Peyer's patch (tissue), 4 donors: ENCODE data around the gene CACHD1. TPM values are rescaled to one million over a fixed set of nuclear protein-coding genes. Genes with fewer than 3 reads are reported as not detected.

Source experiments
- DNase-seq, 3 donors: peaks; one replicate each; pipeline ENCODE4 v3.0.0-alpha.2; 2017 to 2019
- H3K27ac ChIP-seq, 4 donors: fragments of 200-600 bp; sonication (generic); one replicate each; pipeline ENCODE4 v1.5.1; 2016 to 2019
- H3K27me3 ChIP-seq, 2 donors: fragments of 200-600 bp; sonication (generic); one replicate each; pipeline ENCODE4 v1.5.1; 2019
- H3K36me3 ChIP-seq, 3 donors: fragments of 200-600 bp; sonication (generic); one replicate each; pipeline ENCODE4 v1.5.1; 2016 to 2019
- H3K4me1 ChIP-seq, 4 donors: fragments of 200-600 bp; sonication (generic); one replicate each; pipeline ENCODE4 v1.5.1; 2016 to 2019
- H3K4me3 ChIP-seq, 4 donors: fragments of 200-600 bp; sonication (generic); 1 replicate in 3 of 4; 2 replicates in 1 of 4; pipeline ENCODE4 v1.5.1; 2016 to 2019; ENCODE audit warnings: mild to moderate bottlenecking in 1 of 4
- H3K9me3 ChIP-seq, 4 donors: fragments of 200-600 bp; sonication (generic); one replicate each; pipeline ENCODE4 v1.5.1; 2016 to 2019; ENCODE audit warnings: mild to moderate bottlenecking in 1 of 4
- POLR2A ChIP-seq, 2 donors: fragments of 450-650 bp; IDR thresholded peaks; one replicate each; pipeline ENCODE4 v1.5.1; 2017; ENCODE audit warnings: antibody characterized with exemption in 2 of 2, mild to moderate bottlenecking in 2 of 2, moderate library complexity in 2 of 2
- total RNA-seq, 4 donors: library from RNA; depleted of rRNA; stranded (reverse); fragments of >200 nt; gene quantifications; one replicate each; pipeline ENCODE4 v1.1.0, GENCODE V29; 2016
- TF ChIP-seq, protein P1 (sequence below), 6 experiments: fragments of 450-650 bp in 4 of 6; fragments of 200-600 bp in 2 of 6; sonication (generic) in 1 of 6; IDR thresholded peaks; one replicate each; pipeline ENCODE4 v1.5.1; 2017 to 2019; ENCODE audit warnings: antibody characterized with exemption in 6 of 6, mild to moderate bottlenecking in 3 of 6, moderate library complexity in 1 of 6

CACHD1 gene
- total RNA-seq, 4 donors from 2014 or later: 3.3 to 10.7 (median 6.3) TPM

DNA sequence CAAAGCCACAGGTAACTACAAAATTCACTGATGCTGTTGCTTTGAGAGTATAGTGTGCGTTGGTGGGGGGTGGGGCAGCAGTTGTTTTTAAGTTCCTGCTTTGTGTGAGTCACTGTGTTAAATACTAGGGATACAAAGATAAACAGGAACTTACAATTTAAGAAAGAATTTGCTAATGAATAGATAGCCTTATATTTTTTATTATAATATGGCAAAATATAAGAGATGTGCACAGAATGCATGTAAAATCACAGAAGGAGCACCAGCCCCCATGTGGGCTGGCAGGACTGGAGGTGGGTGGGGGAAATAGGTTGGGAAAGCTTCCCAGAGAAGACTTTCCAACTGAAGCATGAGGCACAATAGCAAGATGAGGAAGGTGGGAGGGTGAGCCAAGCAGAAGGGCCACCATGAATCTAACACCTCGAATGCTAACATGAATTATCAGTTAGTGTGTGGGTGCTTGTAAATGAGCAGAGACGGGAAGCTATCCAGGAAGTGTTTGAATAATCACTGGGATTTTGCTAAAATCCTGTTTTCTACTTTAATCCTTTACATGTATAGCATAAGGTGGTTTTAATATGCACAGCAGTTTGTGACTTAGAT, 217.9 kb downstream of the CACHD1 start:
- Histone ChIP-seq H3K27ac (no peak overlapping the region), H3K4me1 (peaks cover 0 to 14% (median 1%) of the 10 kb centered on the region in 4 donors), H3K36me3 (no peaks in the 10 kb centered on the region), H3K27me3 (no peaks in the 10 kb centered on the region), H3K9me3 (no peaks in the 10 kb centered on the region), H3K4me3 (no peak overlapping the region)
- peak in 1 of 3 donors; percentile 51 for DNase-seq
- TF ChIP-seq POLR2A (IDR thresholded peaks at IDR 0.05): no peak
- TF ChIP-seq, protein P1, sequence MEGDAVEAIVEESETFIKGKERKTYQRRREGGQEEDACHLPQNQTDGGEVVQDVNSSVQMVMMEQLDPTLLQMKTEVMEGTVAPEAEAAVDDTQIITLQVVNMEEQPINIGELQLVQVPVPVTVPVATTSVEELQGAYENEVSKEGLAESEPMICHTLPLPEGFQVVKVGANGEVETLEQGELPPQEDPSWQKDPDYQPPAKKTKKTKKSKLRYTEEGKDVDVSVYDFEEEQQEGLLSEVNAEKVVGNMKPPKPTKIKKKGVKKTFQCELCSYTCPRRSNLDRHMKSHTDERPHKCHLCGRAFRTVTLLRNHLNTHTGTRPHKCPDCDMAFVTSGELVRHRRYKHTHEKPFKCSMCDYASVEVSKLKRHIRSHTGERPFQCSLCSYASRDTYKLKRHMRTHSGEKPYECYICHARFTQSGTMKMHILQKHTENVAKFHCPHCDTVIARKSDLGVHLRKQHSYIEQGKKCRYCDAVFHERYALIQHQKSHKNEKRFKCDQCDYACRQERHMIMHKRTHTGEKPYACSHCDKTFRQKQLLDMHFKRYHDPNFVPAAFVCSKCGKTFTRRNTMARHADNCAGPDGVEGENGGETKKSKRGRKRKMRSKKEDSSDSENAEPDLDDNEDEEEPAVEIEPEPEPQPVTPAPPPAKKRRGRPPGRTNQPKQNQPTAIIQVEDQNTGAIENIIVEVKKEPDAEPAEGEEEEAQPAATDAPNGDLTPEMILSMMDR (IDR thresholded peaks at IDR 0.05): no peak

DNA sequence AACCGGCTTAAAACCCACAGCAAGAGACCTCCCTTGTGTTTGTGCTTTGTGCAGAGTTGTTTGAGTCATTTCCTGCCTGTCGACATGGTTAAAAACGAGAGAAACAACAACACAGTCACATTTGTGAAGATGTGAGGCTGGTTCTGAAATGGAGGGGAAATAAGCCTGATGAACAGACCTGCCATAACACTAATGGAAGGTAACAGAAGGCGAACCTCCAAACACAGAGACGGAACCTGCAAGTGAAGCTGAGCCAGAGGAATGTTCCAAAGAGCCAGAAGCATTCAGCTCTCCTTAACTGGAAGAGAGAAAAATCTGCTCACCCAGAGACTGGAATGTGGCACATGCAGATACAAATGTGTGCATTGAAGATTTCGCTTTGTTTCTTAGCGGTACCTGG, 221.7 kb downstream of the CACHD1 start:
- DNase-seq: no peak
- H3K27ac ChIP-seq: peak overlapping the region in 1 of 4 donors; percentile 14

DNA sequence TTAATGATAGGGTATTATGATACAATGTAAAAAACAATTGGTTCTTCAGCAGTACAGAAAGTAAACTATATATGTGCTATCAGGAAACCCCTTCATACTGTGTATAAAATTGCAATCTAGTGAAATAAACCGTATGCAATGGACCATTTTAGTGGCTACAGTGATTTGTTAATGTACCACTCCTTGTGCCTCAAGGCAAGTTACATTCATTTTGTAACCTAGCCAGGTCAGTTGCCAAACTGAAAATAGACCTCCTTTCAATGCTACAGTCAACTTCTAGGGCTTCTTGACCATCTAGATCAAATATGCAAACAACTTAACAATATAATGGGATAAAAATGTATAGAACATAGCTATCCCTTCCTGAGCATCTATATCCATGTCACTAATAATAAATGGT, 223.0 kb downstream of the CACHD1 start:
- Histone ChIP-seq H3K36me3 (no peaks in the 10 kb centered on the region), H3K4me1 (peaks cover 0 to 3% (median 0%) of the 10 kb centered on the region in 4 donors), H3K4me3 (no peak overlapping the region), H3K27ac (no peak overlapping the region), H3K9me3 (no peaks in the 10 kb centered on the region), H3K27me3 (no peaks in the 10 kb centered on the region)
- DNase-seq: no peak
- TF ChIP-seq, protein P1 (IDR thresholded peaks at IDR 0.05): no peak
- TF ChIP-seq POLR2A (IDR thresholded peaks at IDR 0.05): no peak

More for the DNA sequence above, 221.7 kb downstream of the CACHD1 start:
- Histone ChIP-seq H3K9me3 (no peaks in the 10 kb centered on the region), H3K4me3 (no peak overlapping the region), H3K27me3 (no peaks in the 10 kb centered on the region), H3K36me3 (no peaks in the 10 kb centered on the region), H3K4me1 (peaks cover 0 to 12% (median 1%) of the 10 kb centered on the region in 4 donors)
- TF ChIP-seq, protein P1 (IDR thresholded peaks at IDR 0.05): no peak
- no peak for TF ChIP-seq POLR2A (IDR thresholded peaks at IDR 0.05)

DNA sequence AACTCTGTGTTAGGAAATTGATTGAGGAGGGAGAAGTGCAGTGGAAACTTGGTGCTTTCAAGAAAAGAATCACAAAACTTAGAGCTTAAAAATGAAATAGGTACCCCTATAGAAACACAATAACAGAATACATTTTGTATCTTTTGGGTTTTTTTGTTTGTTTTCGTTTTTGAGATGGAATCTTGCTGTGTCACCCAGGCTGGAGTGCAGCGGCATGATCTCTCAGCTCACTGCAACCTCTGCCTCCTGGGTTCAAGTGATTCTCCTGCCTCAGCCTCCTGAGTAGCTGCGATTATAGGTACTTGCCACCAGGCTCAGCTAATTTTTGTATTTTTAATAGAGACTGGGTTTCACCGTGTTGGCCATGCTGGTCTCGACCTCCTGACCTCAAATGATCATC, 223.5 kb downstream of the CACHD1 start:
- no peaks in the 10 kb centered on the region for H3K36me3 ChIP-seq
- peaks cover 0 to 3% (median 0%) of the 10 kb centered on the region in 4 donors for H3K4me1 ChIP-seq
- TF ChIP-seq POLR2A (IDR thresholded peaks at IDR 0.05): no peak
- TF ChIP-seq, protein P1 (IDR thresholded peaks at IDR 0.05): no peak
- H3K27ac ChIP-seq: no peak overlapping the region
- H3K27me3 ChIP-seq: no peaks in the 10 kb centered on the region
- no peaks in the 10 kb centered on the region for H3K9me3 ChIP-seq
- DNase-seq: no peak
- no peak overlapping the region for H3K4me3 ChIP-seq

DNA sequence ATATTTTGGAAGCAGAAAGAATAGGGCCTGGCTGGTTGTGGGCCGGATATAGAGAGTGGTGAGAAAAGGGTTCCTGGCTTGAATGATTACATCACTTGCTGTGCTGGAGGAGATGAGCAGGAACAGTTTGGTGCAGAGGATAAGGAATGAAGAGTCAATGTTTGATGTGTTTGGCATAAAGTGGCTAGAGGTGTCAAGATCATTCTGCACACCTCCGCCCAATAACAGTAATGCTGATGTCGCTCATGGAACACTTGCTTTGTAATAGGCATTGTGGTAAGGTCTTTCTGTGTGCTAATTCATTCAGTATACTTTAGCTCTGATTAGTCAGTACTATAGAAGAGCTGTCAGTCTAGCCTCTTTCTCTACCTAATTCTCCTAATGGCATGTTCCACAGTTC, 226.9 kb downstream of the CACHD1 start:
- no peak overlapping the region for H3K27ac ChIP-seq
- no peaks in the 10 kb centered on the region for H3K27me3 ChIP-seq
- H3K4me1 ChIP-seq: no peaks in the 10 kb centered on the region
- no peaks in the 10 kb centered on the region for H3K36me3 ChIP-seq
- DNase-seq: no peak
- H3K9me3 ChIP-seq: no peaks in the 10 kb centered on the region
- TF ChIP-seq, protein P1 (IDR thresholded peaks at IDR 0.05): no peak
- TF ChIP-seq POLR2A (IDR thresholded peaks at IDR 0.05): no peak
- H3K4me3 ChIP-seq: no peak overlapping the region
